Measurements from ENCODE around the gene VSIR.

DNA sequence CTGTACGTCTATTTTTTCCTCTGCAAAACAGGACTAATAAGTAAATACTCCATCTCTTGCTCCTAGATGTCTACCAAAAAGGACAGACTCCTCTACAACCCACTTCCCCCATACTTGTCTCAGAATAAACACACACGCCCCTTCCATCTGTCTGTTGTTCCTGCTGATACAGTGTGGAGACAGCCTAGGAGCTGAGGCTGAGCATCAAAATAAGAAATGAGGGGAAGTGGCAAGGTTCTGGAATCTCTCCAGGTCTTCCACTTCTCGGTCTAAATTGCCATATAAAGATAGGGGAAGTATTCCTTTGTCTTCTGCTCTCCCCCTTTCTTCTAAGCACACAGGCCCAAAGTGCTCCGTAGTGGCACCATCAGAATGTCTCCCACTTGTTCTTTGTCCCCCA is 30.8 kb upstream of the VSIR start:
- TF ChIP-seq EZH2 (IDR thresholded peaks at IDR 0.05) (no peak), EZH2phosphoT487 (IDR thresholded peaks at IDR 0.05) (no peak)
- TF ChIP-seq, protein P1, sequence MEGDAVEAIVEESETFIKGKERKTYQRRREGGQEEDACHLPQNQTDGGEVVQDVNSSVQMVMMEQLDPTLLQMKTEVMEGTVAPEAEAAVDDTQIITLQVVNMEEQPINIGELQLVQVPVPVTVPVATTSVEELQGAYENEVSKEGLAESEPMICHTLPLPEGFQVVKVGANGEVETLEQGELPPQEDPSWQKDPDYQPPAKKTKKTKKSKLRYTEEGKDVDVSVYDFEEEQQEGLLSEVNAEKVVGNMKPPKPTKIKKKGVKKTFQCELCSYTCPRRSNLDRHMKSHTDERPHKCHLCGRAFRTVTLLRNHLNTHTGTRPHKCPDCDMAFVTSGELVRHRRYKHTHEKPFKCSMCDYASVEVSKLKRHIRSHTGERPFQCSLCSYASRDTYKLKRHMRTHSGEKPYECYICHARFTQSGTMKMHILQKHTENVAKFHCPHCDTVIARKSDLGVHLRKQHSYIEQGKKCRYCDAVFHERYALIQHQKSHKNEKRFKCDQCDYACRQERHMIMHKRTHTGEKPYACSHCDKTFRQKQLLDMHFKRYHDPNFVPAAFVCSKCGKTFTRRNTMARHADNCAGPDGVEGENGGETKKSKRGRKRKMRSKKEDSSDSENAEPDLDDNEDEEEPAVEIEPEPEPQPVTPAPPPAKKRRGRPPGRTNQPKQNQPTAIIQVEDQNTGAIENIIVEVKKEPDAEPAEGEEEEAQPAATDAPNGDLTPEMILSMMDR (IDR thresholded peaks at IDR 0.05) = no peak

Measured in neural progenitor cell (in vitro differentiated cells).